Liver (tissue), 3 donors: Measurements from ENCODE around the gene LRP3.

ENCODE experiments used
- YY1 ChIP-seq: IDR thresholded peaks from 2 replicates; pipeline ENCODE4 v1.6.1; 2016; ENCODE audit warnings: antibody characterized with exemption, mild to moderate bottlenecking
- TF ChIP-seq, protein P1 (sequence below): IDR thresholded peaks from 2 replicates; pipeline ENCODE4 v1.6.1; 2016; ENCODE audit warnings: antibody characterized with exemption
- TF ChIP-seq, protein P2 (sequence below): fragments of 150-350 bp; IDR thresholded peaks from 2 replicates; pipeline ENCODE4 v1.5.1; 2017; ENCODE audit warnings: improper control_type of control experiment, low read depth, low read length; ENCODE audit not compliant: missing input control
- TF ChIP-seq, protein P3 (sequence below): IDR thresholded peaks from 2 replicates; pipeline ENCODE4 v1.6.1; 2016; ENCODE audit warnings: antibody characterized with exemption
- TF ChIP-seq, protein P4 (sequence below): IDR thresholded peaks from 2 replicates; pipeline ENCODE4 v1.6.1; 2016; ENCODE audit warnings: antibody characterized with exemption, mild to moderate bottlenecking
- donor health status: healthy.
- donor health status: healthy.

DNA sequence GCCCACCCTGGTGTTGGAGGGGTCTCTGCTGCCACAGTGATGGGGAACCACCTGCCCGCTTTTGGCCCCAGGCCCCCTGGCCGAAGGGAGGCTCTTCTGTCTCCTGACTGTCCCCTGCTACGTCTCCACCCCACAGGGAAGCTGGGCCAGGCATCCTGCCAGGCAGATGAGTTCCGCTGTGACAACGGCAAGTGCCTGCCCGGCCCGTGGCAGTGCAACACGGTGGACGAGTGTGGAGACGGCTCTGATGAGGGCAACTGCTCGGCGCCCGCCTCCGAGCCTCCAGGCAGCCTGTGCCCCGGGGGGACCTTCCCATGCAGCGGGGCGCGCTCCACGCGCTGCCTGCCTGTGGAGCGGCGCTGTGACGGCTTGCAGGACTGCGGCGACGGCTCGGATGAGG lies 11.0 kb downstream of the LRP3 start:
- TF ChIP-seq, protein P1, sequence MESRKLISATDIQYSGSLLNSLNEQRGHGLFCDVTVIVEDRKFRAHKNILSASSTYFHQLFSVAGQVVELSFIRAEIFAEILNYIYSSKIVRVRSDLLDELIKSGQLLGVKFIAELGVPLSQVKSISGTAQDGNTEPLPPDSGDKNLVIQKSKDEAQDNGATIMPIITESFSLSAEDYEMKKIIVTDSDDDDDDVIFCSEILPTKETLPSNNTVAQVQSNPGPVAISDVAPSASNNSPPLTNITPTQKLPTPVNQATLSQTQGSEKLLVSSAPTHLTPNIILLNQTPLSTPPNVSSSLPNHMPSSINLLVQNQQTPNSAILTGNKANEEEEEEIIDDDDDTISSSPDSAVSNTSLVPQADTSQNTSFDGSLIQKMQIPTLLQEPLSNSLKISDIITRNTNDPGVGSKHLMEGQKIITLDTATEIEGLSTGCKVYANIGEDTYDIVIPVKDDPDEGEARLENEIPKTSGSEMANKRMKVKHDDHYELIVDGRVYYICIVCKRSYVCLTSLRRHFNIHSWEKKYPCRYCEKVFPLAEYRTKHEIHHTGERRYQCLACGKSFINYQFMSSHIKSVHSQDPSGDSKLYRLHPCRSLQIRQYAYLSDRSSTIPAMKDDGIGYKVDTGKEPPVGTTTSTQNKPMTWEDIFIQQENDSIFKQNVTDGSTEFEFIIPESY = no peak
- TF ChIP-seq, protein P2, sequence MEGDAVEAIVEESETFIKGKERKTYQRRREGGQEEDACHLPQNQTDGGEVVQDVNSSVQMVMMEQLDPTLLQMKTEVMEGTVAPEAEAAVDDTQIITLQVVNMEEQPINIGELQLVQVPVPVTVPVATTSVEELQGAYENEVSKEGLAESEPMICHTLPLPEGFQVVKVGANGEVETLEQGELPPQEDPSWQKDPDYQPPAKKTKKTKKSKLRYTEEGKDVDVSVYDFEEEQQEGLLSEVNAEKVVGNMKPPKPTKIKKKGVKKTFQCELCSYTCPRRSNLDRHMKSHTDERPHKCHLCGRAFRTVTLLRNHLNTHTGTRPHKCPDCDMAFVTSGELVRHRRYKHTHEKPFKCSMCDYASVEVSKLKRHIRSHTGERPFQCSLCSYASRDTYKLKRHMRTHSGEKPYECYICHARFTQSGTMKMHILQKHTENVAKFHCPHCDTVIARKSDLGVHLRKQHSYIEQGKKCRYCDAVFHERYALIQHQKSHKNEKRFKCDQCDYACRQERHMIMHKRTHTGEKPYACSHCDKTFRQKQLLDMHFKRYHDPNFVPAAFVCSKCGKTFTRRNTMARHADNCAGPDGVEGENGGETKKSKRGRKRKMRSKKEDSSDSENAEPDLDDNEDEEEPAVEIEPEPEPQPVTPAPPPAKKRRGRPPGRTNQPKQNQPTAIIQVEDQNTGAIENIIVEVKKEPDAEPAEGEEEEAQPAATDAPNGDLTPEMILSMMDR = no peak
- TF ChIP-seq, protein P3, sequence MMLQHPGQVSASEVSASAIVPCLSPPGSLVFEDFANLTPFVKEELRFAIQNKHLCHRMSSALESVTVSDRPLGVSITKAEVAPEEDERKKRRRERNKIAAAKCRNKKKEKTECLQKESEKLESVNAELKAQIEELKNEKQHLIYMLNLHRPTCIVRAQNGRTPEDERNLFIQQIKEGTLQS = no peak
- TF ChIP-seq YY1 = no peak
- TF ChIP-seq, protein P4, sequence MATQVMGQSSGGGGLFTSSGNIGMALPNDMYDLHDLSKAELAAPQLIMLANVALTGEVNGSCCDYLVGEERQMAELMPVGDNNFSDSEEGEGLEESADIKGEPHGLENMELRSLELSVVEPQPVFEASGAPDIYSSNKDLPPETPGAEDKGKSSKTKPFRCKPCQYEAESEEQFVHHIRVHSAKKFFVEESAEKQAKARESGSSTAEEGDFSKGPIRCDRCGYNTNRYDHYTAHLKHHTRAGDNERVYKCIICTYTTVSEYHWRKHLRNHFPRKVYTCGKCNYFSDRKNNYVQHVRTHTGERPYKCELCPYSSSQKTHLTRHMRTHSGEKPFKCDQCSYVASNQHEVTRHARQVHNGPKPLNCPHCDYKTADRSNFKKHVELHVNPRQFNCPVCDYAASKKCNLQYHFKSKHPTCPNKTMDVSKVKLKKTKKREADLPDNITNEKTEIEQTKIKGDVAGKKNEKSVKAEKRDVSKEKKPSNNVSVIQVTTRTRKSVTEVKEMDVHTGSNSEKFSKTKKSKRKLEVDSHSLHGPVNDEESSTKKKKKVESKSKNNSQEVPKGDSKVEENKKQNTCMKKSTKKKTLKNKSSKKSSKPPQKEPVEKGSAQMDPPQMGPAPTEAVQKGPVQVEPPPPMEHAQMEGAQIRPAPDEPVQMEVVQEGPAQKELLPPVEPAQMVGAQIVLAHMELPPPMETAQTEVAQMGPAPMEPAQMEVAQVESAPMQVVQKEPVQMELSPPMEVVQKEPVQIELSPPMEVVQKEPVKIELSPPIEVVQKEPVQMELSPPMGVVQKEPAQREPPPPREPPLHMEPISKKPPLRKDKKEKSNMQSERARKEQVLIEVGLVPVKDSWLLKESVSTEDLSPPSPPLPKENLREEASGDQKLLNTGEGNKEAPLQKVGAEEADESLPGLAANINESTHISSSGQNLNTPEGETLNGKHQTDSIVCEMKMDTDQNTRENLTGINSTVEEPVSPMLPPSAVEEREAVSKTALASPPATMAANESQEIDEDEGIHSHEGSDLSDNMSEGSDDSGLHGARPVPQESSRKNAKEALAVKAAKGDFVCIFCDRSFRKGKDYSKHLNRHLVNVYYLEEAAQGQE = no peak
